Stimulated activated CD4-positive, alpha-beta T cell treated with anti-CD3 and anti-CD28 coated beads, TNF-alpha, amount 100 ng/mL, for 24 hours (primary cell): Measurements from ENCODE around the gene ASCL5.

Experiments
- DNase-seq, 3 experiments: peaks; one replicate each; pipeline ENCODE4 v3.0.0-alpha.2; 2020; ENCODE audit warnings: low read depth in 3 of 3

Gene ASCL5

GRCh38 chr1:201153474-201154388 lies 26.7 kb upstream of the ASCL5 start:
- DNase-seq = no peak

- DNase-seq = no peak
These were observed 22.4 kb upstream of the ASCL5 start for GRCh38 chr1:201149400-201149799.

GRCh38 chr1:201147396-201148015 lies 20.5 kb upstream of the ASCL5 start:
- no peak for DNase-seq

- DNase-seq = no peak
These were observed 19.8 kb upstream of the ASCL5 start for GRCh38 chr1:201146626-201147390.

GRCh38 chr1:201145816-201146215 lies 18.8 kb upstream of the ASCL5 start:
- DNase-seq = no peak

GRCh38 chr1:201145132-201145531 lies 18.1 kb upstream of the ASCL5 start:
- DNase-seq = no peak

GRCh38 chr1:201144701-201145100 lies 17.7 kb upstream of the ASCL5 start:
- DNase-seq = no peak

- no peak for DNase-seq
These were observed 17.0 kb upstream of the ASCL5 start for GRCh38 chr1:201143726-201144635.

- no peak for DNase-seq
These were observed 16.1 kb upstream of the ASCL5 start for GRCh38 chr1:201142849-201143725.

- no peak for DNase-seq
These were observed 15.2 kb upstream of the ASCL5 start for GRCh38 chr1:201142011-201142848.

GRCh38 chr1:201141418-201141817 lies 14.4 kb upstream of the ASCL5 start:
- DNase-seq = no peak

- no peak for DNase-seq
These were observed 13.9 kb upstream of the ASCL5 start for GRCh38 chr1:201140941-201141260.

- no peak for DNase-seq
These were observed 13.4 kb upstream of the ASCL5 start for GRCh38 chr1:201140235-201140940.

- no peak for DNase-seq
These were observed 12.8 kb upstream of the ASCL5 start for GRCh38 chr1:201139756-201140155.

- DNase-seq = no peak
These were observed 12.3 kb upstream of the ASCL5 start for GRCh38 chr1:201139306-201139705.

GRCh38 chr1:201138311-201138840 lies 11.4 kb upstream of the ASCL5 start:
- DNase-seq = no peak

GRCh38 chr1:201137579-201138310 lies 10.8 kb upstream of the ASCL5 start:
- DNase-seq = no peak

- no peak for DNase-seq
These were observed 10.0 kb upstream of the ASCL5 start for GRCh38 chr1:201137024-201137392.
